NCI-H446 (cell line): ENCODE measurements around the gene DNAJC7.
"Not testable (repeated sequence)": the region's sequence is repeated elsewhere in the genome, so short reads cannot be mapped to it uniquely, and the experiment has no call there.

Experiments
- DNase-seq, 2 experiments: peaks; one replicate each; lab custom pipeline; 2025; lab: John Stamatoyannopoulos, UW

Gene DNAJC7

DNA sequence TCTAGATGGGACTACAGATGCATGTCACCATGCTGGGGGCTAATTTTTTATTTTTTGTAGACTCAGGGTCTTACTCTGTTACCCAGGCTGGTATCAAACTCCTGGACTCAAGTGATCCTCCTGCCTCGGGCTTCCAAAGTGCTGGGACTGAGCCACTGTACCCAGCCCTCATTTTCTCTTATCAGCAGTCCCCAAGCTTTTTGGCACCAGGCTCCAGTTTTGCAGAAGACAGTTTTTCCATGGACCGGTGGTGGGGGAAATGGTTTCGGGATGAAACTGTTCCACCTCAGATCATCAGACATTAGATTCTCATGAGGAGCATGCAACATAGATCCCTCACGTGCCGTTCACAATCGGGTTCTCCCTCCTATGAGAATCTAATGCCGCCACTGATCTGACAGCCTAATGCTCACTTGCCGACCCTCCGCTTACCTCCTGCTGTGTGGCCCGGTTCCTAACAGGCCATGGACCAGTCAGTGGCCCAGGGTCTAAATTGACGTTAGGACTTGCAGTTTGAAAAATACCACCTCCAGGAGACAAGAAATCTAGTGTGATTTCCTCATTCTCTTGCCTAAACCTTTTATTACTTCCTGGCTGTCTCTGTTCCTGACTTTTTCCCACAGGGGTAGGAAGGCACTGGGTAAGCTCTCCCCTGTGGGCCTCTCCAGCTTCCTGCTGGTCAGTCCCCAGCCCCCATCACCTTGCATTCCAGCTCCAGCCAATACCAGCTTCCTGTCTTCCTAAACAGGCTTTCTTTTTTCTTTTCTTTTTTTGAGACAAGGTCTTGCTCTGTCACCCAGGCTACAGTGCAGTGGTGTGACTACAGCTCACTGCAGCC is 60.0 kb downstream of the DNAJC7 start:
- no peak for DNase-seq

DNA sequence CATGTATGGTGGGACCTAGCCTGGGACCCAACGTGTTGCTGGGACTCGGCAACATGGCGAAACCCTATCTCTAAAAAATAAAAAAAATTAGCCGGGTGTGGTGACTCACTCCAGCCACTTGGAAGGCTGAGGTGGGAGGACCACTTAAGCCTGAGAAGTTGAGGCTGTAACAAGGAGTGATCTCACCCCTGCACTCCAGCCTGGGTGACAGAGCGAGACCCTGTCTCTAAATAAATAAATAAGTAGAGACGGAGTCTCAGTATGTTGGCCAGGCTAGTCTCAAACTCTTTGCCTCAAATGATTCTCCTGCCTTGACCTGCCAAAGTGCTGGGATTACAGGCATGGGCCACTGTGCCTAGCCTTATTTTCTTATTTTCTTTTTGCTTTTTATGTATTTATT is 60.7 kb downstream of the DNAJC7 start:
- DNase-seq: no peak

DNA sequence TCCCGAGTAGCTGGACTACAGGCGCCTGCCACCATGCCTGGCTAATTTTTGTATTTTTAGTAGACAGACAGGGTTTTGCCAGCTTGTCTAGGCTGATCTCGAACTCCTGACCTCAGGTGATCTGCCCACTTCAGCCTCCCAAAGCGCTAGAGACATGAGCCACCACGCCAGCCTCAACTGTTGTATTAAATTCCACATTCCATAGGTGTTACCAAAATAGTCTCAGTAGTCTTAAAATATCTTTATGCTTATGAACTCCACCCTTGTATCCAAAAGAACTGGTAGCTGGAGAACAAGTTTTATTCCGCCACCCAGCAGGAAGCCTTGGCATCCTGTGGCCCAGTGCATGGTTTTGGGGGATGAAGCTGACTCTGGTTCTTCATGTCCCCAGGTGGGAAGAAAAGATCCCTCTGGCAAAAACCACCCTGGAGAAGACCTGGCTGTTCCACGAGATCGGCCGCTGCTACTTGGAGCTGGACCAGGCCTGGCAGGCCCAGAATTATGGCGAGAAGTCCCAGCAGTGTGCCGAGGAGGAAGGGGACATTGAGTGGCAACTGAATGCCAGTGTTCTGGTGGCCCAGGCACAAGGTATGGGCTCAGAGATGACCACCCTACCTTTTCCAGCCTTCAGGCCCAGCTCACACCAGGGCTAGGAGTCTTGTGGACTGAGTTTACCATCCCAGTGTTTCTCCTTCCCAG is 68.3 kb downstream of the DNAJC7 start:
- DNase-seq: no peak

DNA sequence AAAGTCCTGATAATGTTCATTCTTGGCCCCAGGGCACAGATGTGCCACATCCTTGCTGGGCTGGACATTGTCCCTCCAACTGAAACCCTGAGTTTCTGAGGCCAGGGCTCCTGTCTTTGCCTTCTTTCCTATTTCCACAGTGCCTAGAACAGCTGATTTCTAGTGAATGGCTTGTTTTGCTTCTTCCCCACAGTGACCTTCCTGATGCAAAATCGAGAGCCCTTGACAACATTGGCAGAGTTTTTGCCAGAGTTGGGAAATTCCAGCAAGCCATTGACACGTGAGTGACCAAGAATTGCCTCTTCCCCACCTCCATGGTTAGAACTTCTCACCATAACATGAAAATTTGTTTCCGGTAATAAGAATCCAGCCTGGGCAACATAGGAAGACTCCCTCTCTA is 72.3 kb downstream of the DNAJC7 start:
- no peak for DNase-seq

DNA sequence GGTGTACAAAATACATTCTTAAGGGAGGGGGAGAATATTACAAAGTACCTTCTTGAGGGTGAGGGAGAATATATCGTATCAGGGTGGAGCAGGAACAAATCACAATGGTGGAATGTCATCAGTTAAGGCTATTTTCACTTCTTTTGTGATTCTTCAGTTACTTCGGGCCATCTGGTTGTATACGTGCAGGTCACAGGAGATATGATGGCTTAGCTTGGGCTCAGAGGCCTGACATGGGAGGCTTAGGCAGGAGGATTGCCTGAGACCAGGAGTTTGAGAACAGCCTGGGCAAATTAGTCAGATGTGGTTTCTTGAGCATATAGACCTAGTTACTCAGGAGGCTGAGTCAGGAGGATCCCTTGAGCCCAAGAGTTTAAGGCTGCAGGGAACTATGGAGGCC is 73.7 kb downstream of the DNAJC7 start:
- no peak for DNase-seq

DNA sequence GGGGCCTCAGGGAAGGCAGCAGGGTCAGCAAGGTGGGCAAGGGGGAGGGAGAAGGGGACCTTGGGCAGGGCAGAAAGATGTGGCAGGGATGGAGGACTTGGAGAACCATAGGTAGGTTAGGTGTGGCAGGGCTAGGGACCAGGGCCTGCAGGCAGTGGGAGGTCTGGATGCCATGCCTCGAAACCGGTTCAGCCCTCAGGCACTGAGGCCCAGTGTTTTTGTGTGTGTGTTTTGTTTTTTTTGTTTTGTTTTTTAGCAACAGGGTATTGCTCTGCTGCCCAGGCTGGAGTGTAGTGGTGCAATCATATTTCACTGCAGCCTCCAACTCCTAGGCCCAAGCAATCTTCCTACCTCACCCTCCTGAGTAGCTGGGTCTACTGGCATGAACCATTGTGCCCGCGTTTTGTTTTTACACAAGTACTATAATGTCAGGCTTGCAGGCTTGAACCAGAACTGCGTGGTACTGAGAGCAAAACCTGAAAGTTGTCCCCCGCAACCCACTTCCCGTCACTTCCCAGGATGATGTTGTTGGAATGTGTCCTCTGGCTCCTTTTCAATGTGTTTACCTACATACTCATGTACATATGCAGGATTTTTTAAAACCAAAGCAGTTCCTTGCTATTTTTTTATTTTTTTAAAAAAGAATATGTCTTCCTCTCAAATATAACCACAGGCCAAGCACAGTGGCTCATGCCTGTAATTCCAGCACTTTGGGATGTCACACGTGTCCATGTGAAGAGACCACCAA is 74.4 kb downstream of the DNAJC7 start:
- DNase-seq: no peak

DNA sequence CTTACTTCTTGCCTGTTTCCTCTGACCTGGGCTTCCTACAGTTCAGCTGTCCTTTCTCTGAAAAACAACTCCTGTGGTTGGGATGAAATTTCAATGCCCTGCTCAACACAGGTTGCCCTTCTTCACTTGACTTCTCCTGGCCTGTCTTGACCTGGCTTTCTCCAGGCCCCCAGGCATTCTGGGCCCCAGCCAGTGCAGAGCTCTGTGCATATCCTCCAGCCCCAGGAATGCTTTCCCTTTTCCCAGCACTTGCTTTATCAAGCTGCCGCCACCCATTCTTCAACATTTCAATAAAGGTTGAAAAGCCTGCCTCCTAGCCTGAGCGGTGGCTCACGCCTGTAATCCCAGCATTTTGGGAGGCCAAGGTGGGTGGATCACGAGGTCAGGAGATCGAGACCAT is 76.1 kb downstream of the DNAJC7 start:
- no peak for DNase-seq

DNA sequence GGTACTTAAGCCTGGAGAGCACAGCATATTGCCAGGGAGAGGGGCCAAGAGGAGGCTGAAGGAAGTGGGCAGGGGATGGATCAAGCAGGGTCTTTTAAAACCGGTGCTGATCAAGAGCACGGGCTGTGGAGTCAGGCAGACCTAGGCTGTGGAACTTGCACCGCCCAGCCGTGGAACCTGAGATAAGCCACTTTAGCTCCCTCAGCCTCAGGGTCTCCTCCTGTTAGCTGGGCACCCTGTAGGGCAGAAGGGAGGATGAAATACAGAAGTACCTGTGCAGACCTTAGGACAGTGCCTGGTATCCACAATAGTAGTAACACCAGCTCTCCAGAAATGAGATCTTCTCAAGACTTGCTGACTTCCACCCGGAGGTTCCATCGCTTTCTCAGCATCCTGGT is 77.5 kb downstream of the DNAJC7 start:
- no peak for DNase-seq

DNA sequence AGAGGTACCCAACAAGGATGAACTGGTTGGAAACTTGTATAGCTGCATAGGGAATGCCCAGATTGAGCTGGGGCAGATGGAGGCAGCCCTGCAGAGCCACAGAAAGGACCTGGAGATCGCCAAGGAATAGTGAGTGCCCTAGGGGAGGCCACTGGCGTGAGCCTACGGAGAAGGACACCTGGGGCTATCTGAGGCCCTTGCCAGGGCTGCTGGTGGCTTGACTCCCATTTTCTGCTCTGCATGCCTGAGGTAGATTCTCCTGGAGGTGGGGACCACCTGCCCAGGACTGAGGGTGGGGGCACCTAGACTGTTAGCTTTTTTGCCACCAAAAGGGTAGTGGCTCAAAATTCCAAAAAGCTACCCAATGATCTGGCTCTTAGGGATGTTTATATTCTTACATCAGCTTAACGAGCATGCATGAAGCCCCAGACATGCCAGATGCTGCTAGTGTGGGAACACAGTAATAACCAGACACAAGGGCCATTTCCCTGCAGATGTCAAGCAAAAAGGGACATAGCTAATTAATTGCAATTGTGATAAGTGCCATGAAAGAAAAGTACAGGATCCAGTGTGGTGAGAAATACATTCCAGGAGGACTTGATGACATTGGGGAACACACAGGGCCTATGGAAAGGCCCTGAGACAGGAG is 78.1 kb downstream of the DNAJC7 start:
- no peak for DNase-seq

DNA sequence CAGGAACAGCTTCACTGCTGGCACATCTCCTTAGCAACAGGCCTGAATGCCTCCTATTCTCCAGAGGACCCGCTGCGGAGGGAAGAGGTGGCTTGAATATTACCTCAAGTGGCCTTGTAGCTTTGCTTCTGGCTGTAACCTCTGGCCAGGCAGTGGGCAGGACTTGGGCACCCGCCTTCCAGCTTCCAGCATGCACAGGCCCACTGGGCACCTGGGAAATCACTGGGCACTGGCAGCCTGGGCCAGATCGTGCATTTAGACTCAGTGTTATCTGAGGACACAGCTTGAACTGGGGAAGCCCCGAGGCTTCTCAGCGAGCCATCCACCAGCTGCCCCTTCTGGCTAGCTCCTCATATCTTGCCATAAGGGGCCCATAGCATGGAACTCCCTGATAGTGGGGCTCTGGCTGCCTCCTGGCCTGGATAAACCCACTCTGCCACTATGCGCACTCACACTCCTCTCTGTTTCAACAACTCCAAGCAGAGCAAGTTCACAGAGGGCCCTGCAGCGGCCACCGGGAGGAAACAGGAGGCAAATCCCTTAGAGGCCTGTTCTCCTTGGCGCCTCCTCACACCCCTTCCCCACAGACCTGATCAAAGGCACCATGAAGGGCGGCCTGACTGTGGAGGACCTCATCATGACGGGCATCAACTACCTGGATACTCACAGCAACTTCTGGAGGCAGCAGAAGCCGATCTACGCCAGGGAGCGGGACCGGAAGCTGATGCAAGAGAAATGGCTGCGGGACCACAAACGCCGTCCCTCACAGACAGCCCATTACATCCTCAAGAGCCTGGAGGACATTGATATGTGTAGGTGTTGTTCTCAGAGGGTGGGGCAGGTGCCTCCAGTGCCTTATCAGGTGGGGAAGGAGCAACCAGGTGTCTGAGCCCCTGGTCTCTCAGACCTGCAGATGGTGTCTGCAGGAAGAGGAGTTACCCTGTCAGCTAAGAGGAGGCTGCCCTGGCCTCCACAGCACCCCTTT is 79.0 kb downstream of the DNAJC7 start:
- no peak for DNase-seq

DNA sequence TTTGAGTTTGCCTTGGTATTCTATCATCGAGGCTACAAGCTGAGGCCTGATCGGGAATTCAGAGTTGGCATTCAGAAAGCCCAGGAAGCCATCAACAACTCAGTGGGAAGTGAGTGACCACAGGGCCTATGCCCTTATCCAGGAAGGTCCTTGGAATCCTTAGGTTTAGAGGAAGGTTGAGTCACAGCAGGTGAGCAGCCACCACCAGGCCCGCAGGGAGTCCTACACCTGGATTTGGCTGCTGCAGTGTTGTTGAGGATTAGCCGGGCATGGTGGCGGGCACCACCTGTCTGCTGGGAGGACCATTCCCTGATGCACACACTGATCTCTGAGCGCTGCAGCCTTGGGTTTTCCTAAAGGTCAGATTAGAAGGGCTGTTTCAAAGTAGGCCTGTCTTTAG is 81.6 kb downstream of the DNAJC7 start:
- DNase-seq: no peak

DNA sequence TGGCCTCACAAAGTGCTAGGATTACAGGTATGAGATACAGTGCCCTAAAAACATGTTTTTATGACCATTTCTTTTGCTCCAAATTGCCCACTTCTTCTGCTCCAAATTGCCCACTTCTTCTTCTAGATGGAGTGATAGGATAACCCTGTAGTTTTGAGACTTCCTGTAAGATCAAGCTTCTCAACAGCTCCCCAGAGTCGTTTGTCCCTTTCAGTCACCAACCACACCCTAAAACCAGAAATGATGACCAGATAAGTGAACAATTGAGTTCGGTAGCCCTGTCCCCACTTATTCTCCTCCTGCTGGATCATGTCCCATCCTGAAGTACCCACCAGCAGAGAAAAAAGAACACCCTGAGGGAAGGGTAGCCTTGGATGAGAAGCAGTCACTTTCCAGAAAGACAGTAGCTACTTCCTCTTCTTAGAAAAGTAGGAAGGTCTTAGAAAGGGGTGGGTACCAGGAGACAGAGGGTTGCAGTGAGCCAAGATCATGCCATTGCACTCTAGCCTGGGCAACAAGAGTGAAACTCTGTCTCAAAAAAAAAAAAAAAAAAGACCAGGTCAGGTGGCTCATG is 84.3 kb downstream of the DNAJC7 start:
- no peak for DNase-seq

DNA sequence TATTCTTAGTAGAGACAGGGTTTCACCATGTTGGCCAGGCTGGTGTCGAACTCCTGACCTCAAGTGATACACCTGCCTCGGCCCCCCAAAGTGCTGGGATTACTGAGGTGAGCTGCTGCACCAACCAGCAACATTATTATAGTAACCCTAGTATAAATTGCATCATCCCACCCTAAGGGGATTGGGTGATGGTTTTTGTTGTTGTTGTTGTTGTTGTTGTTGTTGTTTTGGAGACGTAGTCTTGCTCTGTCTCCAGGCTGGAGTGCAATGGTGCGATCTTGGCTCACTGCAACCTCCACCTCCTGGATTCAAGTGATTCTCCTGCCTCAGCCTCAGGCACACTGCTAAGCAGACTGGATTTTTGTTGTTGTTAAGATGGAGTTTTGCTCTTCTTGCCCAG is 85.5 kb downstream of the DNAJC7 start:
- DNase-seq: not testable (repeated sequence)

DNA sequence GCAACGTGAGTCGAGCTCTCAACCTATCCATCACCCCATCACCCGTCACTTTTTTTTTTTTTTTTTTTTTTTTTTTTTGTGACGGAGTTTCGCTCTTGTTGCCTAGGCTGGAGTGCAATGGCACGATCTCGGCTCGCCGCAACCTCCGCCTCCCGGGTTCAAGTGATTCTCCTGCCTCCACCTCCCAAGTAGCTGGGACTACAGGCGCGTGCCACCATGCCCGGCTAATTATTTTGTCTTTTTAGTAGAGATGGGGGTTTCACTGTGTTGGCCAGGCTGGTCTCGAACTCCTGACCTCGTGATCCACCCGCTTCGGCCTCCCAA is 86.4 kb downstream of the DNAJC7 start:
- DNase-seq: not testable (repeated sequence)

DNA sequence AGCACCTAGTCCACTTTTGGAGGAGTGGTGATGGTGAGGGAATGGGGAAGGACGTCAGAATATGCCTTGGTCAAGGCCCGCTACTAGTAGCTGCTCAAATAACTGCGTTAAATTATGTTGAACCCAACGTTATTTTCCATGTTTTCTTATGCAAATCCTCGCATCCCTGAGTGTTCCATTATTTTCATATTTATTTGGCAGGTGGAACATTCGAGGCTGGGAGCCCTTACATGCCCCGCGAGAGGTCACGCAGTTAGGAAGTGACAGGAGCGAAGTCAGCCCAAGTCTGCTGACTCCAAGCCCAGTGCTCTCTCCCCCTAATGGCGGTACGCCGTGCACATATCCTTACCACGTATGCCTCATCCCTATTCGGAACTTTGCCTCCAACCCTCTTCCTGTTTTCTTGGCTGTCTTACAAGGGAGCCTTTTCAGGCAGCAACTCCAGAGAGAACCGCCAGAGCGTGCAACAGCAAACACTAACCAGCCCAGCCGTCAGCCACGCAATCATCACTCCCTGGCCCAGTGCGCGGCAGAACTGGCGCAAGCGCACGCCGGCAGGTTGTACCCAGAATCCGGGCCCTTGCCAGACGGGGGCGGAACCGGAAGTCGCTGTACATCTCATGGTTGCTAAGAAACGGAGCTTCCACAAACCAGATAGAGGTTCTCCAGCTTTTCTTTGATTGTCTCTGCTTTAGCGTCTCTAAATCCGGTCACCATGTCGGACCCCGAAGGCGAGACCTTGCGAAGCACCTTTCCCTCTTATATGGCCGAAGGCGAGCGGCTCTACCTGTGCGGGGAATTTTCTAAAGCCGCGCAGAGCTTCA is 87.0 kb downstream of the DNAJC7 start, which contains the start of gene ODAD4:
TSS of gene ODAD4 (plus strand) at position 609 of the 824 bp plus-strand sequence. CDS start at position 716, 107 bp downstream.
- peak; percentile 89 to 95 for DNase-seq

DNA sequence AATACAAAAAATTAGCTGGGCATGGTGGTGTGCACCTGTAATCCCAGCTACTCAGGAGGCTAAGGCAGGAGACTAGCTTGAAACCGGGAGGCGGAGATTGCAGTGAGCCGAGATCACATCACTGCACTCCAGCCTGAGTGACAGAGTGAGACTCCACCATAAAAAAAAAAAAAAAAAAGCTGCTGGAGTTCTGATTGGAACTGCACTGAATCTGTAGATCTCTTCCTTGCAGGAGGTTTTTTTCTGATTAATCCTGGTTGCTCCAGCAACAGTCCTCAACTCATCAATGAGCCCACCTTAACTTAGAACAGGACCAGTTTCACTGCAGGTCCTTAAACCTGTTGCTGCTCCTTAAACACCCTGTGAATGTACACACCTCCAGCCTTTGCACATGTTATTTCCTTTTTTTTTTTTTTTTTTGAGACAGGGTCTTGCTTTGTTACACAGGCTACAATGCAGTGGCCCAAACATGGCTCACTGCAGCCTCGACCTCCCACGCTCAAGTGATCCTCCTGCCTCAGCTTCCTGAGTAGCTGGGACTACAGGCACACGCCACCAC is 88.5 kb downstream of the DNAJC7 start:
- DNase-seq: no peak
